NOMO-1 treated with dmso at 0.1 percent for 144 hours (cell line): ENCODE results near the gene ZFP1.

Experiments used
- DNase-seq: peaks from one replicate; lab custom pipeline; 2025; ENCODE audit not compliant: unreplicated experiment; lab: John Stamatoyannopoulos, UW

The ZFP1 gene

GRCh38 chr16:75147968-75148310 is 385 bp upstream of the ZFP1 start:
- no peak for DNase-seq

- no peak for DNase-seq
Observed at GRCh38 chr16:75151798-75152197, 3.5 kb downstream of the ZFP1 start.

- no peak for DNase-seq
Observed at GRCh38 chr16:75152635-75153034, 4.3 kb downstream of the ZFP1 start.

- no peak for DNase-seq
Observed at GRCh38 chr16:75160386-75160785, 12.1 kb downstream of the ZFP1 start.

- no peak for DNase-seq
Observed at GRCh38 chr16:75169899-75170405, 21.6 kb downstream of the ZFP1 start.

GRCh38 chr16:75172578-75172977 is 24.3 kb downstream of the ZFP1 start:
- DNase-seq = no peak

- DNase-seq = no peak
Observed at GRCh38 chr16:75175074-75175473, 26.8 kb downstream of the ZFP1 start.

GRCh38 chr16:75176926-75177325 is 28.6 kb downstream of the ZFP1 start:
- no peak for DNase-seq

GRCh38 chr16:75179208-75179607 is 30.9 kb downstream of the ZFP1 start:
- DNase-seq = no peak

GRCh38 chr16:75181630-75182029 is 33.3 kb downstream of the ZFP1 start:
- DNase-seq = no peak

- DNase-seq = no peak
Observed at GRCh38 chr16:75188832-75189477, 40.6 kb downstream of the ZFP1 start.

- no peak for DNase-seq
Observed at GRCh38 chr16:75189638-75190245, 41.4 kb downstream of the ZFP1 start.

GRCh38 chr16:75192606-75193264 is 44.4 kb downstream of the ZFP1 start:
- no peak for DNase-seq

- no peak for DNase-seq
Observed at GRCh38 chr16:75193265-75193650, 44.9 kb downstream of the ZFP1 start.

- DNase-seq = no peak
Observed at GRCh38 chr16:75193730-75194444, 45.6 kb downstream of the ZFP1 start.

GRCh38 chr16:75195811-75196790 is 47.8 kb downstream of the ZFP1 start:
- DNase-seq = no peak

GRCh38 chr16:75196836-75197235 is 48.5 kb downstream of the ZFP1 start:
- no peak for DNase-seq

- DNase-seq = peak; percentile 6
Observed at GRCh38 chr16:75197522-75198134, 49.3 kb downstream of the ZFP1 start.

- DNase-seq = no peak
Observed at GRCh38 chr16:75198135-75198600, 49.8 kb downstream of the ZFP1 start.

- no peak for DNase-seq
Observed at GRCh38 chr16:75202069-75202590, 53.8 kb downstream of the ZFP1 start.
